GM12878 (cell line): ENCODE measurements around the gene HAPLN2.

Source experiments
- CBX3 ChIP-seq: fragments of 200-600 bp; sonication (generic); IDR thresholded peaks from 2 replicates; pipeline ENCODE4 v1.6.1; 2016; ENCODE audit warnings: low read depth, borderline replicate concordance
- FOXM1 ChIP-seq: IDR thresholded peaks from 2 replicates; pipeline ENCODE4 v1.6.1; 2012; ENCODE audit warnings: low read depth, mild to moderate bottlenecking, inconsistent platforms, low read length, moderate library complexity
- POLR2A ChIP-seq: IDR thresholded peaks from 2 replicates; pipeline ENCODE4 v1.6.1; 2011; ENCODE audit warnings: low read depth, mild to moderate bottlenecking, low read length
- SIN3A ChIP-seq: IDR thresholded peaks from 2 replicates; pipeline ENCODE4 v1.6.1; 2012; ENCODE audit warnings: low read depth, low read length, improper control_type of control experiment
- TCF12 ChIP-seq: IDR thresholded peaks from 2 replicates; pipeline ENCODE4 v1.6.1; 2011; ENCODE audit warnings: low read depth, mild to moderate bottlenecking, low read length
- YY1 ChIP-seq: IDR thresholded peaks from 2 replicates; pipeline ENCODE4 v1.6.1; 2011; ENCODE audit warnings: low read depth, mild to moderate bottlenecking, low read length
- ZBTB40 ChIP-seq: fragments of 450-650 bp; IDR thresholded peaks from 2 replicates; pipeline ENCODE4 v1.6.1; 2016; ENCODE audit warnings: mild to moderate bottlenecking, moderate library complexity, borderline replicate concordance

- no peak for TF ChIP-seq SIN3A
- no peak for TF ChIP-seq TCF12
- TF ChIP-seq FOXM1 = no peak
- no peak for TF ChIP-seq ZBTB40
- TF ChIP-seq CBX3 = no peak
- no peak for TF ChIP-seq POLR2A
- no peak for TF ChIP-seq YY1
These were observed 21.9 kb downstream of the HAPLN2 start for GRCh38 chr1:156640842-156641706.
